Keratinocyte (primary cell): ENCODE data around the gene KLHL21. TPM values are rescaled to one million over a fixed set of nuclear protein-coding genes. Genes with fewer than 3 reads are reported as not detected.

Experiments used
- DNase-seq: peaks from one replicate; pipeline ENCODE4 v3.0.0-alpha.2; 2011; ENCODE audit warnings: low read depth, missing footprints, low spot score
- FAIRE-seq: peaks from 2 replicates; lab custom pipeline; 2011; peaks lifted over from hg19 to GRCh38; lab: Jason Lieb, UNC
- H2AFZ ChIP-seq: 2 replicates; pipeline ENCODE4 v1.6.0; 2012; ENCODE audit warnings: low read length, control low read depth, inconsistent platforms; ENCODE audit not compliant: control insufficient read depth
- H3K27ac ChIP-seq: 2 replicates; pipeline ENCODE4 v1.5.1; 2011; ENCODE audit warnings: low read length; ENCODE audit not compliant: control insufficient read depth, insufficient read depth
- H3K27me3 ChIP-seq: 3 replicates; pipeline ENCODE4 v1.6.0; 2011; ENCODE audit warnings: low read length; ENCODE audit not compliant: control insufficient read depth, insufficient read depth; ENCODE audit errors: extremely low read depth
- H3K36me3 ChIP-seq, 2 experiments: 2 replicates in 1 of 2; 3 replicates in 1 of 2; pipeline ENCODE4 v1.5.1; 2011; ENCODE audit warnings: low read length in 2 of 2, mild to moderate bottlenecking in 1 of 2; ENCODE audit not compliant: control insufficient read depth in 2 of 2, insufficient read depth in 2 of 2; ENCODE audit errors: extremely low read depth in 1 of 2
- H3K4me1 ChIP-seq: 3 replicates; pipeline ENCODE4 v1.5.1; 2011; ENCODE audit warnings: low read length; ENCODE audit not compliant: control insufficient read depth, insufficient read depth; ENCODE audit errors: extremely low read depth
- H3K4me2 ChIP-seq: 3 replicates; pipeline ENCODE4 v1.6.0; 2011; ENCODE audit warnings: low read depth, low read length; ENCODE audit not compliant: control insufficient read depth, insufficient read depth; ENCODE audit errors: extremely low read depth
- H3K4me3 ChIP-seq, 3 experiments: fragments of 200-600 bp in 1 of 3; sonication (generic) in 1 of 3; 2 replicates in 2 of 3; 3 replicates in 1 of 3; pipeline ENCODE4 v1.5.1; 2011 to 2016; ENCODE audit warnings: low read length in 3 of 3, mild to moderate bottlenecking in 3 of 3, control low read depth in 2 of 3, inconsistent platforms in 1 of 3, low read depth in 1 of 3, mixed read lengths in 1 of 3, mixed run types in 1 of 3, moderate library complexity in 1 of 3; ENCODE audit not compliant: control insufficient read depth in 2 of 3, insufficient read depth in 2 of 3; ENCODE audit errors: extremely low read depth in 1 of 3
- H3K79me2 ChIP-seq: 2 replicates; pipeline ENCODE4 v1.6.0; 2012; ENCODE audit warnings: low read length; ENCODE audit not compliant: control insufficient read depth, insufficient read depth
- H3K9ac ChIP-seq: 3 replicates; pipeline ENCODE4 v1.6.0; 2011; ENCODE audit warnings: low read length; ENCODE audit not compliant: control insufficient read depth, insufficient read depth; ENCODE audit errors: extremely low read depth
- H3K9me1 ChIP-seq: 3 replicates; pipeline ENCODE4 v1.6.0; 2011; ENCODE audit warnings: low read length; ENCODE audit not compliant: control insufficient read depth, insufficient read depth; ENCODE audit errors: extremely low read depth
- H3K9me3 ChIP-seq: 2 replicates; pipeline ENCODE4 v1.5.1; 2012; ENCODE audit warnings: low read depth, low read length; ENCODE audit not compliant: control insufficient read depth
- H4K20me1 ChIP-seq: 3 replicates; pipeline ENCODE4 v1.6.0; 2011; ENCODE audit warnings: low read length; ENCODE audit not compliant: control insufficient read depth, insufficient read depth; ENCODE audit errors: extremely low read depth
- EZH2 ChIP-seq: IDR thresholded peaks from one replicate; pipeline ENCODE4 v1.6.1; 2012; ENCODE audit warnings: inconsistent platforms, mild to moderate bottlenecking, low read length, moderate library complexity
- dilution Hi-C: fragments of 300-500 bp; cut with MboI; formaldehyde crosslinking; loops from one replicate; pipeline ENCODE4 v1.7.0; 2020; ENCODE audit warnings: low sequenced_read_pairs; ENCODE audit not compliant: extremely low pct_ligation_motif_present
- polyA plus RNA-seq, 5 experiments: library from polyadenylated mRNA; depleted of rRNA in 3 of 5; stranded (reverse) in 3 of 5; stranded (forward) in 1 of 5; unstranded in 1 of 5; fragments of >200 nt; gene quantifications; 1 replicate in 1 of 5; 2 replicates in 3 of 5; 3 replicates in 1 of 5; pipeline versions ENCODE4 v1.2.1 to v1.2.3, GENCODE V29; 2011 to 2012; ENCODE audit warnings: missing spikeins in 2 of 5, low read depth in 1 of 5, low replicate concordance in 1 of 5
- TF ChIP-seq, protein P1 (sequence below), 3 experiments: IDR thresholded peaks in 1 of 3; conservative IDR thresholded peaks in 1 of 3; optimal IDR thresholded peaks in 1 of 3; 2 replicates in 2 of 3; 3 replicates in 1 of 3; pipeline versions ENCODE3 to v1.5.1; 2011; ENCODE audit warnings: low read length in 3 of 3, mild to moderate bottlenecking in 3 of 3, moderate library complexity in 2 of 3, control low read depth in 1 of 3, inconsistent platforms in 1 of 3; ENCODE audit not compliant: insufficient read depth in 2 of 3; ENCODE audit errors: extremely low read depth in 1 of 3

Gene KLHL21
- polyA plus RNA-seq, 1 donor (not counting 4 experiments of a cell fraction or from before 2014, with no cell fraction given): 24.8 TPM

DNA sequence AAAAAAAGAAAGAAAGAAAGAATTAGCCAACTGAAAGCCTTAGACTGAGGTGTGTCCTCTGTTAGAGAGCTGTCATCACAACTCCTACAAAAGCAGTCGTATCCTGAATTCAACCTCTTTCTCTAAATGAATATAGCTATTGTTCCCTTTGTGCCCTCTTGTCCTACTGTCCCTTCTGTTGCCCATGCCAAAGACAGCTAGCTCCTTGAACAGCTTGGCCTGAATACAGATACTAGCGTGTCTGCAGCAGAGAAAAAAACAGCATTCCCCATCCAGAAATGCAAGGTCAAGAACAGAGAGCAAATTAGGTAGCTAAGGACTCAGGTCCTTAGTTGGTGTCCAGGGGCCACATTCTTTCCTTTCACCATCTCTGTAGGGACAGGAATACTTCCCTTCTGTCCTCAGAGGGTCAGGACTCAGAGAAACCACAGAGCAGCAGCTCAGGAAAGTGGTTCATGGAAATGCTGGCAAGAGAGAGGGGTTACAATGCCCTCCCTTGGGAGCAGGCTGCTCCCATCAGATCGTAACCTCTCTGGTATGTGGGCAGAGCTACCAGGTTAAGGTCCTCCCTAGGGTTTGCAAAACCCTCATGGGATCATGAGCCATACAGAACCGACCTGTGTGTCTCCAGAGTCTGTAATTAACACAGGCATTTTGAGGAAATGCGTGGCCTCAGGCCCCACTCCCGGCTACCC, 24.7 kb downstream of the KLHL21 start:
- peaks cover 2% of the 10 kb centered on the region for H3K9me1 ChIP-seq
- no peak overlapping the region for H2AFZ ChIP-seq
- dilution Hi-C loops: no loop called here
- H3K4me3 ChIP-seq: no peak overlapping the region
- H3K4me2 ChIP-seq: no peak overlapping the region
- no peak for FAIRE-seq
- no peak for DNase-seq
- H3K9me3 ChIP-seq: no peaks in the 10 kb centered on the region
- H3K4me1 ChIP-seq: peaks cover 26% of the 10 kb centered on the region
- H3K9ac ChIP-seq: no peak overlapping the region
- TF ChIP-seq EZH2: no peak
- TF ChIP-seq, protein P1, sequence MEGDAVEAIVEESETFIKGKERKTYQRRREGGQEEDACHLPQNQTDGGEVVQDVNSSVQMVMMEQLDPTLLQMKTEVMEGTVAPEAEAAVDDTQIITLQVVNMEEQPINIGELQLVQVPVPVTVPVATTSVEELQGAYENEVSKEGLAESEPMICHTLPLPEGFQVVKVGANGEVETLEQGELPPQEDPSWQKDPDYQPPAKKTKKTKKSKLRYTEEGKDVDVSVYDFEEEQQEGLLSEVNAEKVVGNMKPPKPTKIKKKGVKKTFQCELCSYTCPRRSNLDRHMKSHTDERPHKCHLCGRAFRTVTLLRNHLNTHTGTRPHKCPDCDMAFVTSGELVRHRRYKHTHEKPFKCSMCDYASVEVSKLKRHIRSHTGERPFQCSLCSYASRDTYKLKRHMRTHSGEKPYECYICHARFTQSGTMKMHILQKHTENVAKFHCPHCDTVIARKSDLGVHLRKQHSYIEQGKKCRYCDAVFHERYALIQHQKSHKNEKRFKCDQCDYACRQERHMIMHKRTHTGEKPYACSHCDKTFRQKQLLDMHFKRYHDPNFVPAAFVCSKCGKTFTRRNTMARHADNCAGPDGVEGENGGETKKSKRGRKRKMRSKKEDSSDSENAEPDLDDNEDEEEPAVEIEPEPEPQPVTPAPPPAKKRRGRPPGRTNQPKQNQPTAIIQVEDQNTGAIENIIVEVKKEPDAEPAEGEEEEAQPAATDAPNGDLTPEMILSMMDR (optimal IDR thresholded peaks at IDR 0.05 in 1 of 3, IDR thresholded peaks at IDR 0.05 in 1 of 3, conservative IDR thresholded peaks at IDR 0.05 in 1 of 3; ENCODE audit: extremely low read depth in 1 of 3, insufficient read depth in 2 of 3, low read length in 3 of 3): no peak
- H3K27me3 ChIP-seq: no peaks in the 10 kb centered on the region
- H3K27ac ChIP-seq: no peak overlapping the region
- H4K20me1 ChIP-seq: no peaks in the 10 kb centered on the region
- peaks cover 18% of the 10 kb centered on the region for H3K79me2 ChIP-seq
- H3K36me3 ChIP-seq: peaks cover 0 to 3% of the 10 kb centered on the region in 2 experiments

DNA sequence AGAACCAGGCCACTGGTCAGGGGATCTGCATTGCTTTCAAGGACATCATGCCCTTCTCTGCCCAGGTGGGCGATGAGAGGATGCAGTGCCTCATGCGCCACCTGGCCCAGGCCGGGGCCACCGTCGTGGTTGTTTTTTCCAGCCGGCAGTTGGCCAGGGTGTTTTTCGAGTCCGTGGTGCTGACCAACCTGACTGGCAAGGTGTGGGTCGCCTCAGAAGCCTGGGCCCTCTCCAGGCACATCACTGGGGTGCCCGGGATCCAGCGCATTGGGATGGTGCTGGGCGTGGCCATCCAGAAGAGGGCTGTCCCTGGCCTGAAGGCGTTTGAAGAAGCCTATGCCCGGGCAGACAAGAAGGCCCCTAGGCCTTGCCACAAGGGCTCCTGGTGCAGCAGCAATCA, 27.9 kb downstream of the KLHL21 start:
- Histone ChIP-seq H3K4me3 (no peak overlapping the region), H3K27ac (no peak overlapping the region), H3K4me1 (peaks cover 7% of the 10 kb centered on the region), H2AFZ (no peak overlapping the region), H3K9ac (no peak overlapping the region), H3K79me2 (no peaks in the 10 kb centered on the region), H3K4me2 (no peak overlapping the region), H3K27me3 (peaks cover 8% of the 10 kb centered on the region), H4K20me1 (no peaks in the 10 kb centered on the region), H3K9me3 (no peaks in the 10 kb centered on the region), H3K36me3 (no peaks in the 10 kb centered on the region), H3K9me1 (no peaks in the 10 kb centered on the region)
- FAIRE-seq (no peak), DNase-seq (no peak)
- dilution Hi-C loops: no loop called here
- TF ChIP-seq, protein P1 (optimal IDR thresholded peaks at IDR 0.05 in 1 of 3, IDR thresholded peaks at IDR 0.05 in 1 of 3, conservative IDR thresholded peaks at IDR 0.05 in 1 of 3; ENCODE audit: extremely low read depth in 1 of 3, insufficient read depth in 2 of 3, low read length in 3 of 3): no peak
- TF ChIP-seq EZH2: no peak
